H1 (cell line): ENCODE data around the gene GNG13. TPM values are rescaled to one million over a fixed set of nuclear protein-coding genes. Genes with fewer than 3 reads are reported as not detected.
A peak's percentile ranks its signal among the peaks of the same experiment; 100 is the strongest.

Experiments
- CTCF ChIA-PET: fragments of 300-600 bp; sonication (Branson Sonifier 250); formaldehyde crosslinking; loops from one replicate; lab custom pipeline; 2021; ENCODE audit not compliant: partially characterized antibody; lab: Charles Lee
- POLR2A ChIA-PET: fragments of 300-600 bp; sonication (Branson Sonifier 250); formaldehyde crosslinking; loops from one replicate; lab custom pipeline; 2021; ENCODE audit warnings: inconsistent platforms; ENCODE audit not compliant: partially characterized antibody; lab: Charles Lee
- DNase-seq, 2 experiments: peaks; one replicate each; pipeline versions ENCODE4 v3.0.0 to v3.0.0-alpha.2; 2010 to 2022; ENCODE audit warnings: low spot score in 2 of 2, low read depth in 1 of 2, mixed read lengths in 1 of 2
- FAIRE-seq: peaks from 2 replicates; lab custom pipeline; 2011; peaks lifted over from hg19 to GRCh38; lab: Jason Lieb, UNC
- H2AFZ ChIP-seq: 2 replicates; pipeline ENCODE4 v1.8.1; 2012; ENCODE audit warnings: low read length, inconsistent platforms
- H2AK5ac ChIP-seq: 2 replicates; pipeline ENCODE4 v1.6.1; 2013; ENCODE audit warnings: low read depth, low read length
- H2BK120ac ChIP-seq: replicated peaks from 2 replicates; pipeline ENCODE3; 2013; ENCODE audit warnings: low read depth, low read length, inconsistent platforms
- H2BK12ac ChIP-seq: 2 replicates; pipeline ENCODE4 v1.6.1; 2013; ENCODE audit warnings: low read depth, low read length
- H2BK15ac ChIP-seq: 2 replicates; pipeline ENCODE4 v1.6.1; 2013; ENCODE audit warnings: low read length
- H2BK20ac ChIP-seq: 2 replicates; pipeline ENCODE4 v1.6.1; 2013; ENCODE audit warnings: low read length
- H2BK5ac ChIP-seq: 2 replicates; pipeline ENCODE4 v1.6.1; 2013; ENCODE audit warnings: low read depth, low read length
- H3K14ac ChIP-seq: 2 replicates; pipeline ENCODE4 v1.6.1; 2013; ENCODE audit warnings: inconsistent platforms; ENCODE audit not compliant: insufficient read length
- H3K18ac ChIP-seq: 2 replicates; pipeline ENCODE4 v1.6.1; 2013; ENCODE audit warnings: low read length; ENCODE audit errors: extremely low read depth
- H3K23ac ChIP-seq: 2 replicates; pipeline ENCODE4 v1.6.1; 2013; ENCODE audit warnings: inconsistent platforms; ENCODE audit not compliant: insufficient read length
- H3K23me2 ChIP-seq: 2 replicates; pipeline ENCODE4 v1.6.1; 2013; ENCODE audit warnings: low read depth, low read length
- H3K27ac ChIP-seq: 2 replicates; pipeline ENCODE4 v1.6.1; 2011; ENCODE audit warnings: low read depth, low read length, inconsistent platforms
- H3K27me3 ChIP-seq, 4 experiments: replicated peaks in 1 of 4; 1 replicate in 1 of 4; 2 replicates in 3 of 4; pipeline versions ENCODE4 v1.6.1 to v1.8.1; 2011 to 2013; ENCODE audit warnings: low read length in 3 of 4, mild to moderate bottlenecking in 3 of 4, inconsistent platforms in 2 of 4, mixed read lengths in 2 of 4, moderate library complexity in 1 of 4; ENCODE audit not compliant: control insufficient read depth in 3 of 4, insufficient read depth in 3 of 4; ENCODE audit errors: extremely low read depth in 1 of 4
- H3K36me3 ChIP-seq, 4 experiments: 2 replicates each; pipeline versions ENCODE4 v1.6.1 to v1.8.1; 2011 to 2013; ENCODE audit warnings: mild to moderate bottlenecking in 4 of 4, low read length in 3 of 4, moderate library complexity in 2 of 4, control low read depth in 1 of 4, inconsistent platforms in 1 of 4; ENCODE audit not compliant: insufficient read depth in 4 of 4, control insufficient read depth in 2 of 4
- H3K4ac ChIP-seq: replicated peaks from 2 replicates; pipeline ENCODE3; 2013; ENCODE audit warnings: low read length, low read depth, mixed read lengths, inconsistent platforms; ENCODE audit not compliant: insufficient read length
- H3K4me1 ChIP-seq, 4 experiments: replicated peaks in 1 of 4; 1 replicate in 1 of 4; 2 replicates in 3 of 4; pipeline versions ENCODE4 v1.6.1 to v1.8.1; 2011 to 2013; ENCODE audit warnings: low read length in 3 of 4, inconsistent platforms in 2 of 4, mixed read lengths in 1 of 4; ENCODE audit not compliant: insufficient read depth in 4 of 4, control insufficient read depth in 3 of 4
- H3K4me2 ChIP-seq, 2 experiments: 2 replicates each; pipeline versions ENCODE4 v1.6.1 to v1.8.1; 2011 to 2013; ENCODE audit warnings: low read depth in 2 of 2, low read length in 2 of 2, control low read depth in 1 of 2, inconsistent platforms in 1 of 2, mild to moderate bottlenecking in 1 of 2; ENCODE audit not compliant: insufficient read depth in 1 of 2
- H3K4me3 ChIP-seq, 4 experiments: fragments of 200-600, 300-600 bp in 1 of 4; sonication (generic), shearing (Covaris generic), sonication (Bioruptor Twin) in 1 of 4; 2 replicates each; pipeline versions ENCODE4 v1.5.1 to v1.8.1; 2011 to 2016; ENCODE audit warnings: low read length in 4 of 4, low read depth in 3 of 4, control low read depth in 2 of 4, inconsistent platforms in 2 of 4, mild to moderate bottlenecking in 2 of 4, mixed read lengths in 1 of 4, moderate library complexity in 1 of 4; ENCODE audit not compliant: insufficient read depth in 2 of 4; ENCODE audit errors: extremely low read depth in 1 of 4
- H3K56ac ChIP-seq: replicated peaks from 2 replicates; pipeline ENCODE3; 2013; ENCODE audit warnings: low read depth, mild to moderate bottlenecking, mixed read lengths, low read length, inconsistent platforms; ENCODE audit not compliant: insufficient read length
- H3K79me1 ChIP-seq: 2 replicates; pipeline ENCODE4 v1.6.1; 2013; ENCODE audit warnings: low read depth, low read length, control low read depth
- H3K79me2 ChIP-seq, 2 experiments: 2 replicates each; pipeline versions ENCODE4 v1.6.1 to v1.8.1; 2012 to 2013; ENCODE audit warnings: low read length in 2 of 2, mild to moderate bottlenecking in 2 of 2, inconsistent platforms in 1 of 2; ENCODE audit not compliant: insufficient read depth in 2 of 2, control insufficient read depth in 1 of 2
- H3K9ac ChIP-seq, 4 experiments: replicated peaks in 1 of 4; 1 replicate in 1 of 4; 2 replicates in 3 of 4; pipeline versions ENCODE4 v1.6.1 to v1.8.1; 2011 to 2013; ENCODE audit warnings: low read depth in 3 of 4, low read length in 3 of 4, control low read depth in 2 of 4, mild to moderate bottlenecking in 2 of 4, moderate library complexity in 2 of 4, inconsistent platforms in 1 of 4; ENCODE audit errors: extremely low read depth in 1 of 4
- H3K9me3 ChIP-seq, 2 experiments: 2 replicates each; pipeline versions ENCODE4 v1.6.1 to v1.8.1; 2012 to 2013; ENCODE audit warnings: mild to moderate bottlenecking in 2 of 2, moderate library complexity in 2 of 2, control low read depth in 1 of 2, inconsistent platforms in 1 of 2, low read depth in 1 of 2, low read length in 1 of 2, mixed read lengths in 1 of 2; ENCODE audit not compliant: insufficient read depth in 2 of 2
- H4K20me1 ChIP-seq, 2 experiments: replicated peaks in 1 of 2; 2 replicates each; pipeline versions ENCODE3 to v1.8.1; 2011 to 2013; ENCODE audit warnings: inconsistent platforms in 2 of 2, low read length in 2 of 2, mild to moderate bottlenecking in 1 of 2; ENCODE audit not compliant: insufficient read depth in 2 of 2, control insufficient read depth in 1 of 2
- H4K5ac ChIP-seq: 2 replicates; pipeline ENCODE4 v1.6.1; 2013; ENCODE audit warnings: low read length, low read depth, mixed read lengths, inconsistent platforms; ENCODE audit not compliant: insufficient read length
- H4K8ac ChIP-seq: 2 replicates; pipeline ENCODE4 v1.8.0; 2013; ENCODE audit warnings: mild to moderate bottlenecking, moderate library complexity, low read length, inconsistent platforms; ENCODE audit not compliant: insufficient read depth; ENCODE audit errors: extremely low read depth
- H4K91ac ChIP-seq: replicated peaks from 2 replicates; pipeline ENCODE3; 2013; ENCODE audit warnings: low read length, mixed read lengths, inconsistent platforms; ENCODE audit not compliant: insufficient read length
- BRCA1 ChIP-seq: IDR thresholded peaks from 2 replicates; pipeline ENCODE4 v1.6.1; 2012; ENCODE audit warnings: low read depth, low read length, improper control_type of control experiment
- JUND ChIP-seq: IDR thresholded peaks from 2 replicates; pipeline ENCODE4 v1.6.1; 2011; ENCODE audit warnings: mild to moderate bottlenecking, improper control_type of control experiment, low read length
- PHF8 ChIP-seq: fragments of 200-600 bp; sonication (generic); conservative IDR thresholded peaks from 2 replicates; pipeline ENCODE4 v1.7.1; 2012; ENCODE audit warnings: low read depth, mild to moderate bottlenecking, inconsistent platforms, low read length, moderate library complexity
- RAD21 ChIP-seq, 2 experiments: IDR thresholded peaks in 1 of 2; conservative IDR thresholded peaks in 1 of 2; 2 replicates each; pipeline ENCODE4 v1.6.1; 2011; ENCODE audit warnings: low read depth in 2 of 2, low read length in 2 of 2, improper control_type of control experiment in 1 of 2, inconsistent platforms in 1 of 2, mild to moderate bottlenecking in 1 of 2, moderate library complexity in 1 of 2
- SIRT6 ChIP-seq: IDR thresholded peaks from one replicate; pipeline ENCODE4 v1.7.1; 2012; ENCODE audit warnings: low read length, inconsistent platforms
- SP1 ChIP-seq: IDR thresholded peaks from 2 replicates; pipeline ENCODE4 v1.6.1; 2011; ENCODE audit warnings: low read depth, low read length
- TEAD4 ChIP-seq: IDR thresholded peaks from 2 replicates; pipeline ENCODE4 v1.6.1; 2012; ENCODE audit warnings: low read depth, low read length, inconsistent platforms, mixed read lengths
- ZNF274 ChIP-seq: IDR thresholded peaks from 2 replicates; pipeline ENCODE4 v1.7.0; 2012; ENCODE audit warnings: low read length, borderline replicate concordance; ENCODE audit errors: extremely low read depth
- WGBS, 2 experiments: shearing (Covaris generic) in 1 of 2; methylation state at CpG; one replicate each; pipeline versions ENCODE4 v1.1.6 to v1.1.7; 2013 to 2015; ENCODE audit warnings: low lambda C conversion rate in 2 of 2, mixed read lengths in 2 of 2, inconsistent platforms in 1 of 2, low coverage in 1 of 2, missing lambda C conversion rate in 1 of 2; ENCODE audit not compliant: insufficient replicate concordance in 2 of 2, insufficient coverage in 1 of 2, insufficient read length in 1 of 2; ENCODE audit errors: extremely low coverage in 1 of 2, missing lambda C conversion rate in 1 of 2; 5-methylcytosine and 5-hydroxymethylcytosine counted together
- polyA plus RNA-seq, 7 experiments: library from polyadenylated mRNA; depleted of rRNA in 3 of 7; stranded (reverse) in 5 of 7; unstranded in 2 of 7; fragments of >200 nt in 5 of 7; fragments of 200-250 nt in 2 of 7; gene quantifications; 1 replicate in 5 of 7; 2 replicates in 1 of 7; 4 replicates in 1 of 7; pipeline versions ENCODE4 v1.2.1 to v1.2.3, GENCODE V29; 2011 to 2013; ENCODE audit warnings: missing spikeins in 2 of 7, mixed read lengths in 2 of 7
- total RNA-seq: library from RNA; stranded (reverse); fragmentation: NEBNext Ultra II Directional; extraction: Animal tissue kit (Norgen Biotek cat#: 25700); gene quantifications from 2 replicates; pipeline ENCODE4 v1.2.1, GENCODE V29; 2021

Gene GNG13
- total and polyA plus RNA-seq, 2 of the 8 experiments (the other 6 are each of a cell fraction or from before 2014, with no cell fraction given), result not detected

- H3K79me1 ChIP-seq, result no peaks in the 10 kb centered on the region
- ChIA-PET CTCF (interaction anchor here (1.2 to 6.0 kb wide), 2 partner anchors 10 to 59 kb away, joined by 3 to 35 read pairs; no protein-coding TSS in a partner anchor), POLR2A (interaction anchor here (0.9 to 2.1 kb wide), 2 partner anchors 25 to 28 kb away, joined by 3 to 7 read pairs; no protein-coding TSS in a partner anchor)
- H2BK5ac ChIP-seq, result no peak overlapping the region
- no peak overlapping the region for H2BK15ac ChIP-seq
- H3K23ac ChIP-seq, result no peak overlapping the region
- no peaks in the 10 kb centered on the region for H3K9me3 ChIP-seq
- no peak for FAIRE-seq
- H4K91ac ChIP-seq, result no peak overlapping the region
- H3K4me1 ChIP-seq, result no peaks in the 10 kb centered on the region
- no peak overlapping the region for H3K14ac ChIP-seq
- H4K5ac ChIP-seq, result no peak overlapping the region
- H3K4me2 ChIP-seq, result no peak overlapping the region
- DNase-seq, result no peak
- peaks cover 0 to 2% of the 10 kb centered on the region in 2 experiments for H4K20me1 ChIP-seq
- no peak overlapping the region for H3K27ac ChIP-seq
- H3K23me2 ChIP-seq, result no peaks in the 10 kb centered on the region; the same call in 1 of the 2 replicates
- H3K18ac ChIP-seq, result no peak overlapping the region
- H3K56ac ChIP-seq, result no peak overlapping the region
- 87% methylated on average over 33 of the region's 36 CpGs; no CpG with 5 or more reads in 1 of the 2 experiments for WGBS, 2 experiments
- no peak overlapping the region for H3K4ac ChIP-seq
- peaks cover 0 to 2% (median under 1%) of the 10 kb centered on the region in 4 experiments; a peak in 3 of 7 replicates for H3K27me3 ChIP-seq
- H4K8ac ChIP-seq, result no peak overlapping the region
- 0 out of 2 replicates have a peak overlapping the region, but pooled peaks have one; percentile 61 for H2BK20ac ChIP-seq
- H2BK120ac ChIP-seq, result no peak overlapping the region
- no peaks in the 10 kb centered on the region for H3K79me2 ChIP-seq
- no peaks in the 10 kb centered on the region for H3K36me3 ChIP-seq
- TF ChIP-seq TEAD4 (no peak), SIRT6 (no peak), ZNF274 (no peak), PHF8 (no peak), BRCA1 (no peak), SP1 (no peak), JUND (no peak), RAD21 (IDR thresholded peaks at IDR 0.05 in 1 of 2, conservative IDR thresholded peaks at IDR 0.05 in 1 of 2; ENCODE audit: low read depth in 2 of 2, low read length in 2 of 2) (no peak)
- TF ChIP-seq, all 59 proteins: peak for 0
- Histone ChIP-seq H2BK12ac (no peak overlapping the region), H2AK5ac (no peak overlapping the region), H2AFZ (no peak overlapping the region), H3K9ac (no peak overlapping the region), H3K4me3 (no peak overlapping the region)
Measured at GRCh38 chr16:775236-775796, 25.2 kb downstream of the GNG13 start.
